Measurements from ENCODE around the gene MEF2C. TPM values are rescaled to one million over a fixed set of nuclear protein-coding genes. Genes with fewer than 3 reads are reported as not detected.

The MEF2C gene
- 10.9 and 17.7 TPM in 2 replicates for total RNA-seq

DNA sequence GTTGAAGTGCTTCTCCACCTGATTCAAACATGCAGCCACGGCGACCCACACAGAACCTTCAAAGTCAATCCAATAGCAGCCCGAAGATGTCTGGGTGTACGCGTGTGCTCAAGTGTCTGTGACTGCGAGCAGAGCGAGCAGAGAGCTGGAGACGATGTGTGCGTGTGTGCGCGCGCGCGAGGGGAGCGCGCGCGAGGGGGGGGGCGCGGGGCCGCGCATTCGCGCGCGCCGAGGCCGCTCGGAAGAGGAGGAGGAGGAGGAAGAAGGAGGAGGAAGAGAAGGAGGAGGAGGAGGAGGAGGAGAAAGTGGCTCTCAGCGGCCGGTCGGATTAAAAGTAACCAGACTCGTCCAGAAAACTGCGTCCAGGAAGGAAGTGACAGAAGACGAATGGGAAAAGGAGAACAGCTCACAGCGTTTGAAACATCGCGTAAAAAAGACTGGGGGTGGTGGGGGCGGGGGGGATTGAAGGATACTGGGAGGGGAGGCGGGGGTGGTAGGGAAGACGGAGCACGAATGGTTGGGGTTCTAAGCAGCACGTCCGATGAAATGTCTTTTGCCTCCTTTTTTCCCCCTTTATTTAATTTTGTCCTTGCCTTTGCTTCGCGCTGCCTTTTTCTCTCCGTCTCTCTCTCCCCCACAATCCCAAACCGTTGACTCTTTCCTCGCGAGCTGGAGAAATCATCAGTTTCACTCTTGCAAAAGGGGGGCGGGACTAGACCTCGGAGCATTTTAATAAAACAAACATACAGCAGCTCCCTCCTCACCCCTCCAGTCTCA, at the start of gene MEF2C:
MEF2C (minus strand) TSS at position 126 of the 777 bp plus-strand sequence. CDS start 59,396 bp downstream, outside the sequence.

All from uterine smooth muscle cell (primary cell).